GM12875 (cell line): ENCODE data around the gene KCNQ1OT1.

Source experiments
- H3K4me3 ChIP-seq: one replicate; pipeline ENCODE4 v1.5.1; 2011; ENCODE audit warnings: low read depth, low read length, control low read depth
- CTCF ChIP-seq: IDR thresholded peaks from 2 replicates; pipeline ENCODE4 v1.5.1; 2011; ENCODE audit warnings: low read depth, mild to moderate bottlenecking, control low read depth, inconsistent platforms, low read length, moderate library complexity, borderline replicate concordance; ENCODE audit not compliant: insufficient read depth

Gene KCNQ1OT1

GRCh38 chr11:2649848-2650247 lies 49.9 kb downstream of the KCNQ1OT1 start:
- H3K4me3 ChIP-seq, result no peak overlapping the region
- no peak for TF ChIP-seq CTCF

GRCh38 chr11:2649400-2649799 lies 50.4 kb downstream of the KCNQ1OT1 start:
- no peak overlapping the region for H3K4me3 ChIP-seq
- no peak for TF ChIP-seq CTCF

GRCh38 chr11:2647953-2648352 lies 51.8 kb downstream of the KCNQ1OT1 start:
- no peak overlapping the region for H3K4me3 ChIP-seq
- no peak for TF ChIP-seq CTCF

GRCh38 chr11:2647167-2647566 lies 52.6 kb downstream of the KCNQ1OT1 start:
- H3K4me3 ChIP-seq, result no peak overlapping the region
- TF ChIP-seq CTCF, result no peak

GRCh38 chr11:2645779-2646118 lies 54.0 kb downstream of the KCNQ1OT1 start:
- H3K4me3 ChIP-seq, result no peak overlapping the region

GRCh38 chr11:2644844-2645778 lies 54.7 kb downstream of the KCNQ1OT1 start:
- no peak for TF ChIP-seq CTCF
- no peak overlapping the region for H3K4me3 ChIP-seq

More at GRCh38 chr11:2645779-2646118, 54.0 kb downstream of the KCNQ1OT1 start:
- TF ChIP-seq CTCF, result no peak

GRCh38 chr11:2643746-2644145 lies 56.0 kb downstream of the KCNQ1OT1 start:
- no peak overlapping the region for H3K4me3 ChIP-seq
- TF ChIP-seq CTCF, result no peak
